DOHH2 (cell line): ENCODE data around the gene TNPO1.

Experiments
- H3F3A ChIP-seq: fragments of 200-600 bp; sonication (generic), shearing (Covaris generic); 2 replicates; pipeline ENCODE4 v1.6.0; 2016; ENCODE audit warnings: antibody characterized with exemption, mild to moderate bottlenecking; ENCODE audit not compliant: control insufficient read depth, insufficient read depth
- H3K27ac ChIP-seq: fragments of 200-600 bp; sonication (generic); 2 replicates; pipeline ENCODE4 v1.5.1; 2014; ENCODE audit warnings: low read depth, mild to moderate bottlenecking, low read length, moderate library complexity
- H3K27me3 ChIP-seq: fragments of 200-600 bp; sonication (generic); 2 replicates; pipeline ENCODE4 v1.6.1; 2014; ENCODE audit warnings: mild to moderate bottlenecking, low read length, mixed read lengths; ENCODE audit not compliant: control insufficient read depth
- H3K36me3 ChIP-seq: fragments of 200-600 bp; sonication (generic); 2 replicates; pipeline ENCODE4 v1.6.1; 2014; ENCODE audit warnings: mild to moderate bottlenecking, low read length, moderate library complexity, mixed read lengths; ENCODE audit not compliant: control insufficient read depth
- H3K4me1 ChIP-seq: fragments of 200-600 bp; sonication (generic); 2 replicates; pipeline ENCODE4 v1.6.1; 2014; ENCODE audit warnings: mild to moderate bottlenecking, low read length, mixed read lengths; ENCODE audit not compliant: control insufficient read depth
- H3K4me2 ChIP-seq: fragments of 200-600 bp; sonication (generic); 2 replicates; pipeline ENCODE4 v1.6.0; 2014; ENCODE audit warnings: mild to moderate bottlenecking, low read length, moderate library complexity
- H3K4me3 ChIP-seq: fragments of 200-600 bp; sonication (generic); 2 replicates; pipeline ENCODE4 v1.5.1; 2014; ENCODE audit warnings: mild to moderate bottlenecking, low read length, mixed read lengths
- H3K79me2 ChIP-seq: fragments of 200-600 bp; sonication (generic); 2 replicates; pipeline ENCODE4 v1.6.1; 2014; ENCODE audit warnings: mild to moderate bottlenecking, low read length, mixed read lengths; ENCODE audit not compliant: control insufficient read depth
- H3K9me2 ChIP-seq: fragments of 200-600 bp; sonication (generic); replicated peaks from 2 replicates; pipeline ENCODE4 v1.6.1; 2014; ENCODE audit warnings: mild to moderate bottlenecking, low read length, mixed read lengths; ENCODE audit not compliant: control insufficient read depth
- H3K9me3 ChIP-seq: fragments of 200-600 bp; sonication (generic); 2 replicates; pipeline ENCODE4 v1.6.1; 2014; ENCODE audit warnings: antibody characterized with exemption, low read length, mixed read lengths; ENCODE audit not compliant: control insufficient read depth, insufficient read depth
- H4K20me1 ChIP-seq: fragments of 200-600 bp; sonication (generic); 2 replicates; pipeline ENCODE4 v1.6.0; 2014; ENCODE audit warnings: low read depth, mild to moderate bottlenecking, antibody characterized with exemption, low read length, moderate library complexity; ENCODE audit not compliant: control insufficient read depth, insufficient read depth
- EZH2phosphoT487 ChIP-seq: fragments of 200-600 bp; sonication (generic); IDR thresholded peaks from 2 replicates; pipeline ENCODE4 v1.6.1; 2017; ENCODE audit warnings: borderline replicate concordance, mild to moderate bottlenecking, antibody characterized with exemption, low read length, moderate library complexity, mixed read lengths
- TF ChIP-seq, protein P1 (sequence below): fragments of 200-600 bp; sonication (generic); IDR thresholded peaks from one replicate; pipeline ENCODE4 v1.5.1; 2014; ENCODE audit warnings: antibody characterized with exemption, mild to moderate bottlenecking, low read depth, low read length; ENCODE audit not compliant: poor library complexity, severe bottlenecking

TNPO1 gene

DNA sequence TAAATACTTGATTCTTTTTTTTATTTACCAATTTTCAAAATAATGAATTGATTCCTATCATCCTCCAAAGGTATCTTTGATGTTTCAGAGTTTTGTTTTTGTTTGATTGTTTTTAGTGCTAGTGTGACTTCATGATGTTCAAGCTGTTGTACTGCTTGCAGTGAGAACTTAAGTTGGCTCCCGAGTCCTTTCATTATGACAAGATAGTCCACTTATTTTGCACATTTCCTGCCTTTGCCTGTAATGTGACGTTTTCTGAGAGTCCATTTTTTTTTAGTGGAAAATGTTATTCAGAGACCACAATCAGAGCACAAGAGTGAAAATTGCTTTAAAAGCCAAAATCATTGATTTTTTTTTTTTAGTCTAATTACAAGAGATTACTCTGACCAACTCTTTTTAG is 79.3 kb downstream of the TNPO1 start:
- H3K36me3 ChIP-seq = peaks cover 95% of the 10 kb centered on the region
- no peaks in the 10 kb centered on the region for H3K9me3 ChIP-seq
- H3K4me3 ChIP-seq = no peak overlapping the region
- H4K20me1 ChIP-seq = no peaks in the 10 kb centered on the region
- no peaks in the 10 kb centered on the region for H3K4me1 ChIP-seq
- no peak overlapping the region for H3K4me2 ChIP-seq
- TF ChIP-seq EZH2phosphoT487 = no peak
- TF ChIP-seq, protein P1, sequence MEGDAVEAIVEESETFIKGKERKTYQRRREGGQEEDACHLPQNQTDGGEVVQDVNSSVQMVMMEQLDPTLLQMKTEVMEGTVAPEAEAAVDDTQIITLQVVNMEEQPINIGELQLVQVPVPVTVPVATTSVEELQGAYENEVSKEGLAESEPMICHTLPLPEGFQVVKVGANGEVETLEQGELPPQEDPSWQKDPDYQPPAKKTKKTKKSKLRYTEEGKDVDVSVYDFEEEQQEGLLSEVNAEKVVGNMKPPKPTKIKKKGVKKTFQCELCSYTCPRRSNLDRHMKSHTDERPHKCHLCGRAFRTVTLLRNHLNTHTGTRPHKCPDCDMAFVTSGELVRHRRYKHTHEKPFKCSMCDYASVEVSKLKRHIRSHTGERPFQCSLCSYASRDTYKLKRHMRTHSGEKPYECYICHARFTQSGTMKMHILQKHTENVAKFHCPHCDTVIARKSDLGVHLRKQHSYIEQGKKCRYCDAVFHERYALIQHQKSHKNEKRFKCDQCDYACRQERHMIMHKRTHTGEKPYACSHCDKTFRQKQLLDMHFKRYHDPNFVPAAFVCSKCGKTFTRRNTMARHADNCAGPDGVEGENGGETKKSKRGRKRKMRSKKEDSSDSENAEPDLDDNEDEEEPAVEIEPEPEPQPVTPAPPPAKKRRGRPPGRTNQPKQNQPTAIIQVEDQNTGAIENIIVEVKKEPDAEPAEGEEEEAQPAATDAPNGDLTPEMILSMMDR = no peak
- peaks cover 5% of the 10 kb centered on the region for H3F3A ChIP-seq
- H3K27ac ChIP-seq = no peak overlapping the region
- H3K27me3 ChIP-seq = no peaks in the 10 kb centered on the region
- H3K9me2 ChIP-seq = no peaks in the 10 kb centered on the region
- no peaks in the 10 kb centered on the region for H3K79me2 ChIP-seq

DNA sequence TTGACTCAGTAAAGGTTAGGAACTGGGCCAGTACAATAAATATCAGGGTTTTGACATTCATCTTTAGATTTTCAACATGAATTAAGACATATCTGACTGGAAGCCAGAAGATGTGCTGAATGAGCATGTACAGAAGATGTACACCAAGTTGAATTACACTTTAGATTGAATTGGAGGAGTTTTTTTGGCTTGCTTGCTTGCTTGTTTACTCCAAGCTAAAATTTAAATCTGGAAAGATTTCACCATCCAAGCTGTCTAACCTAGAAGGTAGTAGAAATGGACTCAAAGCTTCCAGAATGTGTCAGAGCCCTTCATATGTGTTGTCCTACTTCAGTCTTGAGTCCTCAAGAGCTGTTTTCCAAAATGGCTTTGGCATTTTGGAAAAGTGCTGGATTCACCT is 90.3 kb downstream of the TNPO1 start:
- Histone ChIP-seq H3K4me2 (no peak overlapping the region), H3K4me1 (no peaks in the 10 kb centered on the region), H3K9me2 (no peaks in the 10 kb centered on the region), H3K4me3 (no peak overlapping the region), H3K36me3 (peaks cover 76% of the 10 kb centered on the region), H3K79me2 (no peaks in the 10 kb centered on the region), H3K27me3 (no peaks in the 10 kb centered on the region), H3K9me3 (no peaks in the 10 kb centered on the region), H3F3A (peaks cover 17% of the 10 kb centered on the region; the same call in 1 of the 2 replicates), H3K27ac (no peak overlapping the region), H4K20me1 (0 out of 2 replicates have a peak, but pooled peaks cover 3% of the 10 kb centered on the region)
- TF ChIP-seq, protein P1 = no peak
- TF ChIP-seq EZH2phosphoT487 = no peak

DNA sequence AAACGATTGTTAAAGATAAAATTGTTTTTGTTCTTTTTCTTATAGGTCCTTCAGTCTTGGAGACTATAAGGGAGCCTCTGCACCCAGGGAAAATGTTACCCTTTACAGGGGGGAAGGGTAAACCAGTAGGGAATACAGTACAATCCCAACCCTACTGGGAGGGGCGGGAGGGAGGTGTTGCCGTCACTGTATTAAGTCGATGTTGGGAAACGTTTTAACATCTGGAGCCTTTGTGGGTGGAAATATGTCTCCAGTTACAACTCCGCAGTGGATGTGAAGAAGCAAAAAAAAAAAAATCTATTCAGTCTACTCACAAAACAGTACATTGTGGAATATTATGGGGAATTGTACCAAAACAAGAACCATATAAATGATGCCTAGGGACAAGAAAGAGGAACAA is 92.2 kb downstream of the TNPO1 start:
- peaks cover 30% of the 10 kb centered on the region for H3F3A ChIP-seq
- H3K4me2 ChIP-seq = no peak overlapping the region
- no peak overlapping the region for H3K4me3 ChIP-seq
- H3K9me3 ChIP-seq = no peaks in the 10 kb centered on the region
- no peaks in the 10 kb centered on the region for H3K4me1 ChIP-seq
- 0 out of 2 replicates have a peak, but pooled peaks cover 3% of the 10 kb centered on the region for H4K20me1 ChIP-seq
- H3K27me3 ChIP-seq = no peaks in the 10 kb centered on the region
- TF ChIP-seq, protein P1 = no peak
- no peak for TF ChIP-seq EZH2phosphoT487
- H3K79me2 ChIP-seq = no peaks in the 10 kb centered on the region
- H3K27ac ChIP-seq = no peak overlapping the region
- peaks cover 58% of the 10 kb centered on the region for H3K36me3 ChIP-seq
- H3K9me2 ChIP-seq = no peaks in the 10 kb centered on the region
